Chondrocyte (in vitro differentiated cells): ENCODE measurements around the gene GSE1. TPM values are rescaled to one million over a fixed set of nuclear protein-coding genes. Genes with fewer than 3 reads are reported as not detected.

Experiments used
- DNase-seq: peaks from one replicate; pipeline ENCODE4 v3.0.0; 2021; ENCODE audit warnings: mixed read lengths, low spot score
- H3K27ac Mint-ChIP-seq: one replicate; pipeline ENCODE4 v1.8.0; 2021; ENCODE audit warnings: mild to moderate bottlenecking, moderate library complexity, mixed read lengths; ENCODE audit not compliant: unreplicated experiment
- H3K27me3 Mint-ChIP-seq: 2 replicates; pipeline ENCODE4 v1.8.0; 2021; ENCODE audit warnings: low read depth, mixed read lengths
- H3K36me3 Mint-ChIP-seq: 2 replicates; pipeline ENCODE4 v1.8.0; 2021; ENCODE audit warnings: low read depth, mixed read lengths
- H3K4me1 Mint-ChIP-seq: 2 replicates; pipeline ENCODE4 v1.8.0; 2021; ENCODE audit warnings: low read depth, mild to moderate bottlenecking, mixed read lengths
- H3K4me3 Mint-ChIP-seq: one replicate; pipeline ENCODE4 v1.8.0; 2021; ENCODE audit warnings: mild to moderate bottlenecking, moderate library complexity, mixed read lengths; ENCODE audit not compliant: unreplicated experiment
- H3K9me3 Mint-ChIP-seq: 2 replicates; pipeline ENCODE4 v1.8.0; 2021; ENCODE audit warnings: low read depth, mixed read lengths
- CTCF ChIP-seq: fragments of 200-600 bp; sonication (generic); IDR thresholded peaks from 2 replicates; pipeline ENCODE4 v1.5.0; 2021; ENCODE audit warnings: antibody characterized with exemption, mild to moderate bottlenecking, moderate library complexity
- total RNA-seq: library from RNA; stranded (reverse); gene quantifications from 3 replicates; pipeline ENCODE4 v1.2.1, GENCODE V29; 2021

The GSE1 gene
- total RNA-seq, 1 donor from 2014 or later = 22.6 TPM

DNA sequence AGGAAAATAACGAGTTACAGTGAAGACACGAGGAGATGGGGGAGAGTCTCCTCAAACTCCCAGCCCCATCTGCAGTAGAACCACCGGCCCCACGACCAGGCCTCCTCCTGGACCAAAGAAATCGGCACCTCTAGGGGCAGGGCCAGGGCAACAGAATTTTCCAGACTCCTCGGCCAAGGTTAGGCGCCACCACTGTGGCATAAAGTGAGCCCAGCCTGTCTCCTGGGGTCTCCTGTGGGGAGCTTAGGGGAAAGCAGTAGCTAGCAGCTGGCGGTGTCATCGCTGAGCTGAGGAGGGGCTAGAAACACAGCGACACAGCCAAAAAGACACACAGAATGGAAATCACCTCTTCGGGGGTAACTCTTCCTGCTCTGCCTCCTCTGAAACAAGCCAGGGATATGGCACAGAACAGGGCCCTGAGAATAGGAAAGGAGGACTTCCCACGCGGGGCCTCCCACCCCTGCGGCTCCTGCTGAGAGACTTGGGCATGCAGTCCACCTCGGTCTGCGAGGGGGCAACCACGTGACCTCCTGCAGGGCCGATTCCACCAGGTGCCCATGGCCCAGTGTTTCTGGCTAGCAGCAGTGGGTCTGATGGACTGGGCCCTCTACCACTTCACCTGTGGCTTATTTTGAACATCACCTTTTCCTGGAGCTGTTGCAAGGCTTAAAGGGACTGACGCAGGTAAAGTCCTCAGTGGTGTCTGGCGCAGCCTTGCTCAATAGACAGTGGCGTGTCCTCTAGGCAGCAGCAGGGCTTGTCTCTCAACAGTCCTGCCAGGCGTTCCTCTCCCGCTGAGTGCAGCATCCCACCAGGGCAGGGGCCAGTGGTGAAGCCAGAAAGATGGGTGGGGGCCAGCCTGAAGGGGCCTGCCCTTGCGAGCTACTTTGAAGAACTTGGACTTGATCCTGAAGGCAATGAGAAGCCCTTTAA lies 82.3 kb downstream of the GSE1 start:
- peaks cover 30% of the 10 kb centered on the region for H3K27me3 Mint-ChIP-seq
- no peaks in the 10 kb centered on the region for H3K9me3 Mint-ChIP-seq
- TF ChIP-seq CTCF = no peak
- no peak for DNase-seq
- no peak overlapping the region for H3K27ac Mint-ChIP-seq
- H3K36me3 Mint-ChIP-seq = no peaks in the 10 kb centered on the region
- no peak overlapping the region for H3K4me3 Mint-ChIP-seq
- no peaks in the 10 kb centered on the region for H3K4me1 Mint-ChIP-seq

DNA sequence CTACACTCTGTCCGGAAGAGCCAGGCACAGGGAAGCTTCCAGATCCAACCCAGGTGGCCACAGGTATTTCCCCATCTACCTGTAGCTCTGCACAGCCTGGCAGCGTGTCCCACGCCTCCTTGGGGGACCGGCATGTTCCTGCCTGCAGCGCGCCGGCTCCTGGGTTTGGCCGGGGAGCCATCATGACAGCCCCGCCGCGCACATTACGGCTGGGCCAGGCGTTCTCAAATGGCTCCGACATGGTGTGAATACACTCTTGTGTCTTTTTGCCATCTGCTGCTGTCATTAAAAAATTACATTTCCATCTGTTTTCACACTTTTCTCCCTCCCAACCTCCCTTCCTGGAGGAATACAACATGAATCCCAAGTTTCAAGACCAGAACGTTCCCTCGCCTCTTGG lies 83.7 kb downstream of the GSE1 start:
- no peaks in the 10 kb centered on the region for H3K36me3 Mint-ChIP-seq
- DNase-seq = no peak
- no peak for TF ChIP-seq CTCF
- no peaks in the 10 kb centered on the region for H3K9me3 Mint-ChIP-seq
- no peak overlapping the region for H3K27ac Mint-ChIP-seq
- no peak overlapping the region for H3K4me3 Mint-ChIP-seq
- peaks cover 24% of the 10 kb centered on the region for H3K27me3 Mint-ChIP-seq
- H3K4me1 Mint-ChIP-seq = no peaks in the 10 kb centered on the region

- H3K4me1 Mint-ChIP-seq = no peaks in the 10 kb centered on the region
- no peaks in the 10 kb centered on the region for H3K9me3 Mint-ChIP-seq
- no peak overlapping the region for H3K27ac Mint-ChIP-seq
- DNase-seq = no peak
- TF ChIP-seq CTCF = no peak
- H3K4me3 Mint-ChIP-seq = no peak overlapping the region
- no peaks in the 10 kb centered on the region for H3K36me3 Mint-ChIP-seq
- H3K27me3 Mint-ChIP-seq = peaks cover 24% of the 10 kb centered on the region
Observed at GRCh38 chr16:85697431-85697830, 84.3 kb downstream of the GSE1 start.

GRCh38 chr16:85698459-85698891 lies 85.4 kb downstream of the GSE1 start:
- H3K9me3 Mint-ChIP-seq = no peaks in the 10 kb centered on the region
- no peak overlapping the region for H3K27ac Mint-ChIP-seq
- H3K36me3 Mint-ChIP-seq = no peaks in the 10 kb centered on the region
- TF ChIP-seq CTCF = no peak
- H3K4me3 Mint-ChIP-seq = no peak overlapping the region
- H3K27me3 Mint-ChIP-seq = peaks cover 22% of the 10 kb centered on the region
- H3K4me1 Mint-ChIP-seq = no peaks in the 10 kb centered on the region
- no peak for DNase-seq

- Mint-ChIP-seq H3K27ac (no peak overlapping the region), H3K9me3 (no peaks in the 10 kb centered on the region), H3K4me3 (no peak overlapping the region), H3K36me3 (no peaks in the 10 kb centered on the region), H3K27me3 (peaks cover 22% of the 10 kb centered on the region), H3K4me1 (no peaks in the 10 kb centered on the region)
- DNase-seq = no peak
- no peak for TF ChIP-seq CTCF
Observed at GRCh38 chr16:85698935-85699558, 85.9 kb downstream of the GSE1 start.
